Ascending aorta (tissue), 2 donors: ENCODE measurements around the gene CYP2F1. TPM values are rescaled to one million over a fixed set of nuclear protein-coding genes. Genes with fewer than 3 reads are reported as not detected.
"Not testable (repeated sequence)": the region's sequence is repeated elsewhere in the genome, so short reads cannot be mapped to it uniquely, and the experiment has no call there.

Experiments used
- DNase-seq, 2 donors: peaks; one replicate each; pipeline ENCODE4 v3.0.0-alpha.2; 2019; ENCODE audit warnings: low spot score in 2 of 2
- H3K27ac ChIP-seq, 2 donors: fragments of 200-600 bp; sonication (generic); one replicate each; pipeline ENCODE4 v1.5.1; 2016 to 2017; ENCODE audit warnings: mild to moderate bottlenecking in 1 of 2
- H3K27me3 ChIP-seq: fragments of 200-600 bp; sonication (generic); one replicate; pipeline ENCODE4 v1.5.1; 2017
- H3K36me3 ChIP-seq, 2 donors: fragments of 200-600 bp; sonication (generic); one replicate each; pipeline ENCODE4 v1.5.1; 2016
- H3K4me1 ChIP-seq, 2 donors: fragments of 200-600 bp; sonication (generic); one replicate each; pipeline ENCODE4 v1.5.1; 2016 to 2017; ENCODE audit warnings: mild to moderate bottlenecking in 1 of 2
- H3K4me3 ChIP-seq, 2 donors: fragments of 200-600 bp; sonication (generic); one replicate each; pipeline ENCODE4 v1.5.1; 2016 to 2017; ENCODE audit warnings: mild to moderate bottlenecking in 1 of 2
- H3K9me3 ChIP-seq, 2 donors: fragments of 200-600 bp; sonication (generic); one replicate each; pipeline ENCODE4 v1.5.1; 2016
- intact Hi-C: fragments of 100-400 bp; cut with DNase I; formaldehyde crosslinking; loops from one replicate; pipeline ENCODE4 v1.15.1; 2023
- total RNA-seq: library from RNA; depleted of rRNA; stranded (reverse); fragments of >200 nt; gene quantifications from one replicate; pipeline ENCODE4 v1.1.0, GENCODE V29; 2016
- TF ChIP-seq, protein P1 (sequence below), 3 experiments: fragments of 200-600 bp in 2 of 3; fragments of 450-650 bp in 1 of 3; sonication (generic) in 2 of 3; IDR thresholded peaks; one replicate each; pipeline ENCODE4 v1.5.1; 2016 to 2019; ENCODE audit warnings: antibody characterized with exemption in 3 of 3, mild to moderate bottlenecking in 1 of 3, moderate library complexity in 1 of 3

Gene CYP2F1
- total RNA-seq, 1 donor from 2014 or later = not detected

DNA sequence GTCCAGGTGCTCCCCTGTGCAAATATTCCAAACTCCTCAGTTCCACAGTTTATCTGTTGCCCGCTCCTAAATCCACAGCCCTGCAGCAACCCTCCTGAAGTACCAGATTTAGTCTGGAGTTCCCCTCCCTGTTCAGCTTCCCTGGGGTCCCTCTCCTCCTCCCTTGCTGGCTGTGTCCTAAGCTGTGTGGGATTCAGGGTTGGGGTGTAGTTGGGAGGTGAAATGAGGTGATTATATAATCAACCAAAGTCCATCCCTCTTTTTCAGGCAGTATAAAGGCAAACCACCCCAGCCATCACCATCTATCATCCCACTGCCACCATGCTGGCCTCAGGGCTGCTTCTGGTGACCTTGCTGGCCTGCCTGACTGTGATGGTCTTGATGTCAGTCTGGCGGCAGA, 26.1 kb upstream of the CYP2F1 start, which contains the start of gene CYP2A13:
TSS of gene CYP2A13 (plus strand) at position 301 of the 400 bp plus-strand sequence. CDS start at position 322, 21 bp downstream.
- Histone ChIP-seq H3K4me3 (no peak within 1 kb of the TSS), H3K9me3 (no peaks in the 10 kb centered on the region), H3K27me3 (no peaks in the 10 kb centered on the region), H3K27ac (no peak within 1 kb of the TSS), H3K36me3 (no peaks in the 10 kb centered on the region), H3K4me1 (no peaks in the 10 kb centered on the region)
- TF ChIP-seq, protein P1, sequence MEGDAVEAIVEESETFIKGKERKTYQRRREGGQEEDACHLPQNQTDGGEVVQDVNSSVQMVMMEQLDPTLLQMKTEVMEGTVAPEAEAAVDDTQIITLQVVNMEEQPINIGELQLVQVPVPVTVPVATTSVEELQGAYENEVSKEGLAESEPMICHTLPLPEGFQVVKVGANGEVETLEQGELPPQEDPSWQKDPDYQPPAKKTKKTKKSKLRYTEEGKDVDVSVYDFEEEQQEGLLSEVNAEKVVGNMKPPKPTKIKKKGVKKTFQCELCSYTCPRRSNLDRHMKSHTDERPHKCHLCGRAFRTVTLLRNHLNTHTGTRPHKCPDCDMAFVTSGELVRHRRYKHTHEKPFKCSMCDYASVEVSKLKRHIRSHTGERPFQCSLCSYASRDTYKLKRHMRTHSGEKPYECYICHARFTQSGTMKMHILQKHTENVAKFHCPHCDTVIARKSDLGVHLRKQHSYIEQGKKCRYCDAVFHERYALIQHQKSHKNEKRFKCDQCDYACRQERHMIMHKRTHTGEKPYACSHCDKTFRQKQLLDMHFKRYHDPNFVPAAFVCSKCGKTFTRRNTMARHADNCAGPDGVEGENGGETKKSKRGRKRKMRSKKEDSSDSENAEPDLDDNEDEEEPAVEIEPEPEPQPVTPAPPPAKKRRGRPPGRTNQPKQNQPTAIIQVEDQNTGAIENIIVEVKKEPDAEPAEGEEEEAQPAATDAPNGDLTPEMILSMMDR (IDR thresholded peaks at IDR 0.05) = no peak
- DNase-seq = no peak
- intact Hi-C loops = no loop called here

DNA sequence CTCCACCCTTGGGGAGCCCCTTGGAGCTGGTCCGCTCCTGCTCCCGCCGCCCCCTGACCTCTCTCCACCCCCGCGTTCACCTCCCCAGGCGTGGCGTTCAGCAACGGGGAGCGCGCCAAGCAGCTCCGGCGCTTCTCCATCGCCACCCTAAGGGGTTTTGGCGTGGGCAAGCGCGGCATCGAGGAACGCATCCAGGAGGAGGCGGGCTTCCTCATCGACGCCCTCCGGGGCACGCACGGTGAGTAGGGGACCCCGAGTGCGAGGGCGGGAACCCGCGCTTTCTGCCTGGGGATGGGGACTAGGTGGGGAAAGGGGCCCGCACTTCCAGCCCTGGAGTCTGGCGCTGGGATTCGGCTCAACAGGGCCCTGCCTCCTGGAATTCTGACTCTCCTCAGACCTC, 24.3 kb upstream of the CYP2F1 start:
- H3K36me3 ChIP-seq = no peaks in the 10 kb centered on the region
- no peak for DNase-seq
- TF ChIP-seq, protein P1 (IDR thresholded peaks at IDR 0.05) = no peak
- intact Hi-C loops = no loop called here
- H3K27ac ChIP-seq = no peak overlapping the region
- no peaks in the 10 kb centered on the region for H3K9me3 ChIP-seq
- H3K4me1 ChIP-seq = no peaks in the 10 kb centered on the region
- no peaks in the 10 kb centered on the region for H3K27me3 ChIP-seq
- H3K4me3 ChIP-seq = no peak overlapping the region

- intact Hi-C loops = no loop called here
- TF ChIP-seq, protein P1 (IDR thresholded peaks at IDR 0.05) = no peak
- no peaks in the 10 kb centered on the region for H3K36me3 ChIP-seq
- no peaks in the 10 kb centered on the region for H3K4me1 ChIP-seq
- no peak for DNase-seq
- H3K4me3 ChIP-seq = no peak overlapping the region
- H3K27me3 ChIP-seq = no peaks in the 10 kb centered on the region
- no peaks in the 10 kb centered on the region for H3K9me3 ChIP-seq
- H3K27ac ChIP-seq = no peak overlapping the region
Measured at GRCh38 chr19:41095703-41096102, 18.5 kb upstream of the CYP2F1 start.

DNA sequence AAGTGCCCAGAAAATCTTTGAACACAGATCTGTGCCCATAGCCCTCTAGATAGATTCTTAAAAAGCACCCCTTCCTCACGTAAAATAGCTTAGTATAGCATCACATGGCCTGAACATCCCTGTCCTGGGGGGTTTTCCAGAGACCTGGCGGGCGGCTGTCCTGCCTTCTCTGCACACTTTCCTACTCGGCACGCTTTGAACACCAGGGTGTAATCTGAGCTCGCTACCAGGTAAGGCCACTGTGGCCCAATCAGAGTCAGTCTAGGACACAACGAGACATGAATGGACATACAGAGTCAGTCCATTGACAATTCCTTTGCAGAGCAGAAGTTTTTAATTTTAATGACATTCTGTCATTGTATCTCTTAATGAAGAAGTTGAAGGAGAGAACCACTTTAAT, 17.9 kb upstream of the CYP2F1 start:
- DNase-seq = no peak
- H3K4me3 ChIP-seq = no peak overlapping the region
- H3K27ac ChIP-seq = no peak overlapping the region
- no peaks in the 10 kb centered on the region for H3K4me1 ChIP-seq
- H3K36me3 ChIP-seq = no peaks in the 10 kb centered on the region
- intact Hi-C loops = no loop called here
- H3K27me3 ChIP-seq = no peaks in the 10 kb centered on the region
- TF ChIP-seq, protein P1 (IDR thresholded peaks at IDR 0.05) = no peak
- H3K9me3 ChIP-seq = no peaks in the 10 kb centered on the region

GRCh38 chr19:41097302-41097701, 16.9 kb upstream of the CYP2F1 start:
- no peak for DNase-seq
- no peak overlapping the region for H3K4me3 ChIP-seq
- TF ChIP-seq, protein P1 (IDR thresholded peaks at IDR 0.05) = no peak

DNA sequence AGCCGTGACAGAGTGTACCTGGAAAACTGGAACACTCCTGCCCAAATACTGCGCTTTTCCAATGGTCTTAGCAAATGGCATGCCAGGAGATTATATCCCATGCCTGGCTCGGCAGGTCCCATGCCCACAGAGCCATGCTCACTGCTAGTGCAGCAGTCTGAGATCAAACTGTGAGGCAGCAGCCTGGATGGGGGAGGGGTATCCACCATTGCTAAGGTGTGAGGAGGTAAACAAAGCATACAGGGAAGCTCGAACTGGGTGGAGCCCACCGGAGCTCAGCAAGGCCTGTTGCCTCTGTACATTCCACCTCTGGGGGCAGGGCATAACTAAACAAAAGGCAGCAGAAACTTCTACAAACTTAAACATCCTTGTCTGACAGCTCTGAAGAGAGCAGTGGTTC, 15.5 kb upstream of the CYP2F1 start:
- Histone ChIP-seq H3K36me3 (no peaks in the 10 kb centered on the region), H3K9me3 (peaks cover 0 to 4% of the 10 kb centered on the region in 2 donors), H3K4me3 (no peak overlapping the region), H3K27ac (no peak overlapping the region), H3K27me3 (no peaks in the 10 kb centered on the region), H3K4me1 (no peaks in the 10 kb centered on the region)
- intact Hi-C loops = no loop called here
- TF ChIP-seq, protein P1 (IDR thresholded peaks at IDR 0.05) = no peak
- DNase-seq = no peak

More at GRCh38 chr19:41097302-41097701, 16.9 kb upstream of the CYP2F1 start:
- H3K36me3 ChIP-seq = no peaks in the 10 kb centered on the region
- intact Hi-C loops = no loop called here
- H3K9me3 ChIP-seq = no peaks in the 10 kb centered on the region
- no peaks in the 10 kb centered on the region for H3K4me1 ChIP-seq
- no peak overlapping the region for H3K27ac ChIP-seq
- no peaks in the 10 kb centered on the region for H3K27me3 ChIP-seq

- H3K4me1 ChIP-seq, H3K27ac ChIP-seq, H3K4me3 ChIP-seq, H3K27me3 ChIP-seq, H3K9me3 ChIP-seq, DNase-seq, intact Hi-C loops, H3K36me3 ChIP-seq: not testable (repeated sequence)
Measured at GRCh38 chr19:41102210-41102609, 12.0 kb upstream of the CYP2F1 start.
